SU-DHL-6 (cell line): ENCODE data around the gene CA12.

Source experiments
- H2AFZ ChIP-seq: fragments of 200-600 bp; sonication (generic); 2 replicates; pipeline ENCODE4 v1.6.1; 2014; ENCODE audit warnings: low read depth, mild to moderate bottlenecking, moderate library complexity, mixed read lengths, antibody characterized with exemption, low read length; ENCODE audit not compliant: severe bottlenecking
- H3F3A ChIP-seq: fragments of 200-600 bp; shearing (Covaris generic); 2 replicates; pipeline ENCODE4 v1.6.0; 2016; ENCODE audit warnings: antibody characterized with exemption, mild to moderate bottlenecking; ENCODE audit not compliant: insufficient read depth
- H3K27ac ChIP-seq: fragments of 200-600 bp; sonication (generic); 2 replicates; pipeline ENCODE4 v1.5.1; 2016; ENCODE audit warnings: low read depth, mild to moderate bottlenecking, low read length, moderate library complexity, mixed read lengths
- H3K27me3 ChIP-seq: fragments of 200-600 bp; sonication (generic), shearing (Covaris generic); 2 replicates; pipeline ENCODE4 v1.6.0; 2014; ENCODE audit warnings: mild to moderate bottlenecking, low read length
- H3K36me3 ChIP-seq: fragments of 200-600 bp; sonication (generic); 2 replicates; pipeline ENCODE4 v1.6.1; 2014; ENCODE audit warnings: mild to moderate bottlenecking, low read length, mixed read lengths
- H3K4me2 ChIP-seq: fragments of 300-600, 200-600 bp; shearing (Covaris generic), sonication (generic); 2 replicates; pipeline ENCODE4 v1.6.0; 2014; ENCODE audit warnings: low read length, low read depth, mild to moderate bottlenecking; ENCODE audit not compliant: poor library complexity, severe bottlenecking
- H3K4me3 ChIP-seq: fragments of 200-600 bp; sonication (generic); 2 replicates; pipeline ENCODE4 v1.5.1; 2014; ENCODE audit warnings: antibody characterized with exemption, low read length, mild to moderate bottlenecking, mixed read lengths; ENCODE audit not compliant: insufficient read depth, poor library complexity, severe bottlenecking
- H3K79me2 ChIP-seq: fragments of 200-600 bp; sonication (generic); 2 replicates; pipeline ENCODE4 v1.6.1; 2014; ENCODE audit warnings: mild to moderate bottlenecking, low read length, moderate library complexity; ENCODE audit not compliant: insufficient read depth
- H3K9ac ChIP-seq: fragments of 200-600 bp; sonication (generic); 2 replicates; pipeline ENCODE4 v1.7.0; 2014; ENCODE audit warnings: mild to moderate bottlenecking, low read length
- H3K9me2 ChIP-seq: fragments of 200-600 bp; sonication (generic); replicated peaks from 2 replicates; pipeline ENCODE4 v1.6.1; 2014; ENCODE audit warnings: low read length; ENCODE audit not compliant: insufficient read depth
- H3K9me3 ChIP-seq: fragments of 200-600 bp; sonication (generic); 2 replicates; pipeline ENCODE4 v1.6.1; 2014; ENCODE audit warnings: low read length, mixed read lengths; ENCODE audit not compliant: insufficient read depth
- H4K20me1 ChIP-seq: fragments of 200-600 bp; sonication (generic); 2 replicates; pipeline ENCODE4 v1.6.1; 2014; ENCODE audit warnings: low read depth, mild to moderate bottlenecking, antibody characterized with exemption, low read length, moderate library complexity, mixed read lengths
- CTCF ChIP-seq: fragments of 200-600 bp; sonication (generic); IDR thresholded peaks from one replicate; pipeline ENCODE4 v1.5.1; 2017; ENCODE audit warnings: antibody characterized with exemption, mild to moderate bottlenecking, low read length, moderate library complexity; ENCODE audit not compliant: insufficient read depth, poor library complexity, severe bottlenecking
- EZH2phosphoT487 ChIP-seq: fragments of 200-600 bp; sonication (generic), shearing (Covaris generic); conservative IDR thresholded peaks from 2 replicates; pipeline ENCODE4 v1.6.1; 2018; ENCODE audit warnings: mild to moderate bottlenecking, antibody characterized with exemption, low read length, moderate library complexity, mixed read lengths

The CA12 gene

GRCh38 chr15:63373330-63373729 lies 8.3 kb downstream of the CA12 start:
- Histone ChIP-seq H3K9ac (no peak overlapping the region), H3K27ac (no peak overlapping the region), H3K27me3 (no peaks in the 10 kb centered on the region), H3F3A (no peaks in the 10 kb centered on the region), H3K36me3 (no peaks in the 10 kb centered on the region), H3K4me3 (no peak overlapping the region), H3K79me2 (no peaks in the 10 kb centered on the region), H3K9me3 (no peaks in the 10 kb centered on the region), H2AFZ (no peak overlapping the region), H4K20me1 (no peaks in the 10 kb centered on the region), H3K4me2 (no peak overlapping the region), H3K9me2 (no peaks in the 10 kb centered on the region)
- TF ChIP-seq EZH2phosphoT487: no peak
- no peak for TF ChIP-seq CTCF

- H3K27me3 ChIP-seq: no peaks in the 10 kb centered on the region
- H3K79me2 ChIP-seq: no peaks in the 10 kb centered on the region
- H3K9me2 ChIP-seq: no peaks in the 10 kb centered on the region
- H4K20me1 ChIP-seq: no peaks in the 10 kb centered on the region
- no peaks in the 10 kb centered on the region for H3F3A ChIP-seq
- H3K36me3 ChIP-seq: no peaks in the 10 kb centered on the region
- no peak overlapping the region for H3K27ac ChIP-seq
- no peak overlapping the region for H3K4me3 ChIP-seq
- TF ChIP-seq CTCF: no peak
- no peak for TF ChIP-seq EZH2phosphoT487
- H2AFZ ChIP-seq: no peak overlapping the region
- H3K9ac ChIP-seq: no peak overlapping the region
- H3K9me3 ChIP-seq: no peaks in the 10 kb centered on the region
- no peak overlapping the region for H3K4me2 ChIP-seq
Observed at GRCh38 chr15:63372753-63373152, 8.9 kb downstream of the CA12 start.

GRCh38 chr15:63372018-63372705 lies 9.5 kb downstream of the CA12 start:
- H3K27ac ChIP-seq: no peak overlapping the region
- no peak for TF ChIP-seq EZH2phosphoT487
- TF ChIP-seq CTCF: no peak
- H3K4me3 ChIP-seq: no peak overlapping the region
- no peaks in the 10 kb centered on the region for H3F3A ChIP-seq
- no peak overlapping the region for H2AFZ ChIP-seq
- no peak overlapping the region for H3K4me2 ChIP-seq
- H3K79me2 ChIP-seq: no peaks in the 10 kb centered on the region
- no peaks in the 10 kb centered on the region for H4K20me1 ChIP-seq
- H3K9me3 ChIP-seq: no peaks in the 10 kb centered on the region
- no peaks in the 10 kb centered on the region for H3K27me3 ChIP-seq
- no peaks in the 10 kb centered on the region for H3K36me3 ChIP-seq
- H3K9ac ChIP-seq: no peak overlapping the region
- no peaks in the 10 kb centered on the region for H3K9me2 ChIP-seq
